Adrenal gland (tissue), 5 donors: ENCODE results near the gene ALOX15.

Experiments used
- POLR2A ChIP-seq, 2 donors: fragments of 450-650 bp; IDR thresholded peaks; one replicate each; pipeline ENCODE4 v1.6.1; 2017; ENCODE audit warnings: antibody characterized with exemption in 2 of 2, mild to moderate bottlenecking in 2 of 2, moderate library complexity in 1 of 2
- TF ChIP-seq, protein P1 (sequence below), 6 experiments: fragments of 450-650 bp in 4 of 6; fragments of 200-600 bp in 2 of 6; sonication (generic) in 1 of 6; IDR thresholded peaks; 1 replicate in 5 of 6; 2 replicates in 1 of 6; pipeline versions ENCODE4 v1.5.1 to v1.8.0; 2016 to 2021; ENCODE audit warnings: antibody characterized with exemption in 6 of 6, mild to moderate bottlenecking in 2 of 6, moderate library complexity in 1 of 6
- donor health status: DM: no; HTN: no; CAD: no.

DNA sequence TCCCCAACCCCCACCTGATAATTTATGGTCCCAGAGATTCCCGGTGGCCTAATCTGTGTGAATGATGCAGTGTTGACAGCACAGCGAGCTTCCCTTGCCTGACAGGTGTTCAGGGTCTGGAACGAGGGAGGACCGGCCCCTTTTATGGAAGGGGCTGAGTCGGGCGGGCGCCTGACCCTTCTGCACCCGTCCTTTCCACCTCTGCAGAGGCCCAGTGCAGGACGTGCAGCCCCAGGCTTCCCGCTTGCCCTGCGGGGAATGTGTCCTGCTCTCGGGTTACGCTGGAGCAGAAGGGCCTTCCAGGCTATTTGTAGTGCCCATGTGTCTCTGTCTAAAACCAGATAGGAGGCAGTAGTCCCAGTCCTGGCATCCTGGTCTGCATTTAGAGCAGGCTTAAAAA lies 40.9 kb downstream of the ALOX15 start:
- TF ChIP-seq POLR2A (IDR thresholded peaks at IDR 0.05) = no peak
- TF ChIP-seq, protein P1, sequence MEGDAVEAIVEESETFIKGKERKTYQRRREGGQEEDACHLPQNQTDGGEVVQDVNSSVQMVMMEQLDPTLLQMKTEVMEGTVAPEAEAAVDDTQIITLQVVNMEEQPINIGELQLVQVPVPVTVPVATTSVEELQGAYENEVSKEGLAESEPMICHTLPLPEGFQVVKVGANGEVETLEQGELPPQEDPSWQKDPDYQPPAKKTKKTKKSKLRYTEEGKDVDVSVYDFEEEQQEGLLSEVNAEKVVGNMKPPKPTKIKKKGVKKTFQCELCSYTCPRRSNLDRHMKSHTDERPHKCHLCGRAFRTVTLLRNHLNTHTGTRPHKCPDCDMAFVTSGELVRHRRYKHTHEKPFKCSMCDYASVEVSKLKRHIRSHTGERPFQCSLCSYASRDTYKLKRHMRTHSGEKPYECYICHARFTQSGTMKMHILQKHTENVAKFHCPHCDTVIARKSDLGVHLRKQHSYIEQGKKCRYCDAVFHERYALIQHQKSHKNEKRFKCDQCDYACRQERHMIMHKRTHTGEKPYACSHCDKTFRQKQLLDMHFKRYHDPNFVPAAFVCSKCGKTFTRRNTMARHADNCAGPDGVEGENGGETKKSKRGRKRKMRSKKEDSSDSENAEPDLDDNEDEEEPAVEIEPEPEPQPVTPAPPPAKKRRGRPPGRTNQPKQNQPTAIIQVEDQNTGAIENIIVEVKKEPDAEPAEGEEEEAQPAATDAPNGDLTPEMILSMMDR (IDR thresholded peaks at IDR 0.05) = no peak
